H1 (cell line): Measurements from ENCODE around the gene GARIN3. TPM values are rescaled to one million over a fixed set of nuclear protein-coding genes. Genes with fewer than 3 reads are reported as not detected.

Experiments used
- CTCF ChIA-PET: fragments of 300-600 bp; sonication (Branson Sonifier 250); formaldehyde crosslinking; loops from one replicate; lab custom pipeline; 2021; ENCODE audit not compliant: partially characterized antibody; lab: Charles Lee
- POLR2A ChIA-PET: fragments of 300-600 bp; sonication (Branson Sonifier 250); formaldehyde crosslinking; loops from one replicate; lab custom pipeline; 2021; ENCODE audit warnings: inconsistent platforms; ENCODE audit not compliant: partially characterized antibody; lab: Charles Lee
- DNase-seq, 2 experiments: peaks; one replicate each; pipeline versions ENCODE4 v3.0.0 to v3.0.0-alpha.2; 2010 to 2022; ENCODE audit warnings: low spot score in 2 of 2, low read depth in 1 of 2, mixed read lengths in 1 of 2
- FAIRE-seq: peaks from 2 replicates; lab custom pipeline; 2011; peaks lifted over from hg19 to GRCh38; lab: Jason Lieb, UNC
- H2AFZ ChIP-seq: 2 replicates; pipeline ENCODE4 v1.8.1; 2012; ENCODE audit warnings: low read length, inconsistent platforms
- H2AK5ac ChIP-seq: 2 replicates; pipeline ENCODE4 v1.6.1; 2013; ENCODE audit warnings: low read depth, low read length
- H2BK120ac ChIP-seq: replicated peaks from 2 replicates; pipeline ENCODE3; 2013; ENCODE audit warnings: low read depth, low read length, inconsistent platforms
- H2BK12ac ChIP-seq: 2 replicates; pipeline ENCODE4 v1.6.1; 2013; ENCODE audit warnings: low read depth, low read length
- H2BK15ac ChIP-seq: 2 replicates; pipeline ENCODE4 v1.6.1; 2013; ENCODE audit warnings: low read length
- H2BK20ac ChIP-seq: 2 replicates; pipeline ENCODE4 v1.6.1; 2013; ENCODE audit warnings: low read length
- H2BK5ac ChIP-seq: 2 replicates; pipeline ENCODE4 v1.6.1; 2013; ENCODE audit warnings: low read depth, low read length
- H3K14ac ChIP-seq: 2 replicates; pipeline ENCODE4 v1.6.1; 2013; ENCODE audit warnings: inconsistent platforms; ENCODE audit not compliant: insufficient read length
- H3K18ac ChIP-seq: 2 replicates; pipeline ENCODE4 v1.6.1; 2013; ENCODE audit warnings: low read length; ENCODE audit errors: extremely low read depth
- H3K23ac ChIP-seq: 2 replicates; pipeline ENCODE4 v1.6.1; 2013; ENCODE audit warnings: inconsistent platforms; ENCODE audit not compliant: insufficient read length
- H3K23me2 ChIP-seq: 2 replicates; pipeline ENCODE4 v1.6.1; 2013; ENCODE audit warnings: low read depth, low read length
- H3K27ac ChIP-seq: 2 replicates; pipeline ENCODE4 v1.6.1; 2011; ENCODE audit warnings: low read depth, low read length, inconsistent platforms
- H3K27me3 ChIP-seq, 4 experiments: replicated peaks in 1 of 4; 1 replicate in 1 of 4; 2 replicates in 3 of 4; pipeline versions ENCODE4 v1.6.1 to v1.8.1; 2011 to 2013; ENCODE audit warnings: low read length in 3 of 4, mild to moderate bottlenecking in 3 of 4, inconsistent platforms in 2 of 4, mixed read lengths in 2 of 4, moderate library complexity in 1 of 4; ENCODE audit not compliant: control insufficient read depth in 3 of 4, insufficient read depth in 3 of 4; ENCODE audit errors: extremely low read depth in 1 of 4
- H3K36me3 ChIP-seq, 4 experiments: 2 replicates each; pipeline versions ENCODE4 v1.6.1 to v1.8.1; 2011 to 2013; ENCODE audit warnings: mild to moderate bottlenecking in 4 of 4, low read length in 3 of 4, moderate library complexity in 2 of 4, control low read depth in 1 of 4, inconsistent platforms in 1 of 4; ENCODE audit not compliant: insufficient read depth in 4 of 4, control insufficient read depth in 2 of 4
- H3K4ac ChIP-seq: replicated peaks from 2 replicates; pipeline ENCODE3; 2013; ENCODE audit warnings: low read length, low read depth, mixed read lengths, inconsistent platforms; ENCODE audit not compliant: insufficient read length
- H3K4me1 ChIP-seq, 4 experiments: replicated peaks in 1 of 4; 1 replicate in 1 of 4; 2 replicates in 3 of 4; pipeline versions ENCODE4 v1.6.1 to v1.8.1; 2011 to 2013; ENCODE audit warnings: low read length in 3 of 4, inconsistent platforms in 2 of 4, mixed read lengths in 1 of 4; ENCODE audit not compliant: insufficient read depth in 4 of 4, control insufficient read depth in 3 of 4
- H3K4me2 ChIP-seq, 2 experiments: 2 replicates each; pipeline versions ENCODE4 v1.6.1 to v1.8.1; 2011 to 2013; ENCODE audit warnings: low read depth in 2 of 2, low read length in 2 of 2, control low read depth in 1 of 2, inconsistent platforms in 1 of 2, mild to moderate bottlenecking in 1 of 2; ENCODE audit not compliant: insufficient read depth in 1 of 2
- H3K4me3 ChIP-seq, 4 experiments: fragments of 200-600, 300-600 bp in 1 of 4; sonication (generic), shearing (Covaris generic), sonication (Bioruptor Twin) in 1 of 4; 2 replicates each; pipeline versions ENCODE4 v1.5.1 to v1.8.1; 2011 to 2016; ENCODE audit warnings: low read length in 4 of 4, low read depth in 3 of 4, control low read depth in 2 of 4, inconsistent platforms in 2 of 4, mild to moderate bottlenecking in 2 of 4, mixed read lengths in 1 of 4, moderate library complexity in 1 of 4; ENCODE audit not compliant: insufficient read depth in 2 of 4; ENCODE audit errors: extremely low read depth in 1 of 4
- H3K56ac ChIP-seq: replicated peaks from 2 replicates; pipeline ENCODE3; 2013; ENCODE audit warnings: low read depth, mild to moderate bottlenecking, mixed read lengths, low read length, inconsistent platforms; ENCODE audit not compliant: insufficient read length
- H3K79me1 ChIP-seq: 2 replicates; pipeline ENCODE4 v1.6.1; 2013; ENCODE audit warnings: low read depth, low read length, control low read depth
- H3K79me2 ChIP-seq, 2 experiments: 2 replicates each; pipeline versions ENCODE4 v1.6.1 to v1.8.1; 2012 to 2013; ENCODE audit warnings: low read length in 2 of 2, mild to moderate bottlenecking in 2 of 2, inconsistent platforms in 1 of 2; ENCODE audit not compliant: insufficient read depth in 2 of 2, control insufficient read depth in 1 of 2
- H3K9ac ChIP-seq, 4 experiments: replicated peaks in 1 of 4; 1 replicate in 1 of 4; 2 replicates in 3 of 4; pipeline versions ENCODE4 v1.6.1 to v1.8.1; 2011 to 2013; ENCODE audit warnings: low read depth in 3 of 4, low read length in 3 of 4, control low read depth in 2 of 4, mild to moderate bottlenecking in 2 of 4, moderate library complexity in 2 of 4, inconsistent platforms in 1 of 4; ENCODE audit errors: extremely low read depth in 1 of 4
- H3K9me3 ChIP-seq, 2 experiments: 2 replicates each; pipeline versions ENCODE4 v1.6.1 to v1.8.1; 2012 to 2013; ENCODE audit warnings: mild to moderate bottlenecking in 2 of 2, moderate library complexity in 2 of 2, control low read depth in 1 of 2, inconsistent platforms in 1 of 2, low read depth in 1 of 2, low read length in 1 of 2, mixed read lengths in 1 of 2; ENCODE audit not compliant: insufficient read depth in 2 of 2
- H4K20me1 ChIP-seq, 2 experiments: replicated peaks in 1 of 2; 2 replicates each; pipeline versions ENCODE3 to v1.8.1; 2011 to 2013; ENCODE audit warnings: inconsistent platforms in 2 of 2, low read length in 2 of 2, mild to moderate bottlenecking in 1 of 2; ENCODE audit not compliant: insufficient read depth in 2 of 2, control insufficient read depth in 1 of 2
- H4K5ac ChIP-seq: 2 replicates; pipeline ENCODE4 v1.6.1; 2013; ENCODE audit warnings: low read length, low read depth, mixed read lengths, inconsistent platforms; ENCODE audit not compliant: insufficient read length
- H4K8ac ChIP-seq: 2 replicates; pipeline ENCODE4 v1.8.0; 2013; ENCODE audit warnings: mild to moderate bottlenecking, moderate library complexity, low read length, inconsistent platforms; ENCODE audit not compliant: insufficient read depth; ENCODE audit errors: extremely low read depth
- H4K91ac ChIP-seq: replicated peaks from 2 replicates; pipeline ENCODE3; 2013; ENCODE audit warnings: low read length, mixed read lengths, inconsistent platforms; ENCODE audit not compliant: insufficient read length
- CTCF ChIP-seq, 3 experiments: IDR thresholded peaks; 1 replicate in 2 of 3; 2 replicates in 1 of 3; pipeline versions ENCODE4 v1.5.1 to v1.6.1; 2011; ENCODE audit warnings: low read length in 3 of 3, mild to moderate bottlenecking in 3 of 3, inconsistent platforms in 2 of 3, low read depth in 1 of 3, moderate library complexity in 1 of 3; ENCODE audit not compliant: insufficient read depth in 1 of 3; ENCODE audit errors: control extremely low read depth in 1 of 3
- GTF2F1 ChIP-seq: IDR thresholded peaks from 2 replicates; pipeline ENCODE4 v1.6.1; 2012; ENCODE audit warnings: low read depth, low read length, improper control_type of control experiment, borderline replicate concordance
- KDM4A ChIP-seq: IDR thresholded peaks from one replicate; pipeline ENCODE4 v1.7.1; 2012; ENCODE audit warnings: low read depth, mild to moderate bottlenecking, moderate library complexity, low read length, inconsistent platforms; ENCODE audit not compliant: severe bottlenecking
- KDM5A ChIP-seq: fragments of 200-600 bp; IDR thresholded peaks from 2 replicates; pipeline ENCODE4 v1.7.1; 2012; ENCODE audit warnings: mild to moderate bottlenecking, low read length, inconsistent platforms, mixed read lengths
- PHF8 ChIP-seq: fragments of 200-600 bp; sonication (generic); conservative IDR thresholded peaks from 2 replicates; pipeline ENCODE4 v1.7.1; 2012; ENCODE audit warnings: low read depth, mild to moderate bottlenecking, inconsistent platforms, low read length, moderate library complexity
- TBP ChIP-seq: IDR thresholded peaks from 2 replicates; pipeline ENCODE4 v1.6.1; 2011; ENCODE audit warnings: low read depth, low read length, improper control_type of control experiment
- WGBS, 2 experiments: shearing (Covaris generic) in 1 of 2; methylation state at CpG; one replicate each; pipeline versions ENCODE4 v1.1.6 to v1.1.7; 2013 to 2015; ENCODE audit warnings: low lambda C conversion rate in 2 of 2, mixed read lengths in 2 of 2, inconsistent platforms in 1 of 2, low coverage in 1 of 2, missing lambda C conversion rate in 1 of 2; ENCODE audit not compliant: insufficient replicate concordance in 2 of 2, insufficient coverage in 1 of 2, insufficient read length in 1 of 2; ENCODE audit errors: extremely low coverage in 1 of 2, missing lambda C conversion rate in 1 of 2; 5-methylcytosine and 5-hydroxymethylcytosine counted together
- polyA plus RNA-seq, 7 experiments: library from polyadenylated mRNA; depleted of rRNA in 3 of 7; stranded (reverse) in 5 of 7; unstranded in 2 of 7; fragments of >200 nt in 5 of 7; fragments of 200-250 nt in 2 of 7; gene quantifications; 1 replicate in 5 of 7; 2 replicates in 1 of 7; 4 replicates in 1 of 7; pipeline versions ENCODE4 v1.2.1 to v1.2.3, GENCODE V29; 2011 to 2013; ENCODE audit warnings: missing spikeins in 2 of 7, mixed read lengths in 2 of 7
- total RNA-seq: library from RNA; stranded (reverse); fragmentation: NEBNext Ultra II Directional; extraction: Animal tissue kit (Norgen Biotek cat#: 25700); gene quantifications from 2 replicates; pipeline ENCODE4 v1.2.1, GENCODE V29; 2021

The GARIN3 gene
- total and polyA plus RNA-seq, 2 of the 8 experiments (the other 6 are each of a cell fraction or from before 2014, with no cell fraction given), result not detected

GRCh38 chr5:157165668-157166067 is 396 bp downstream of the GARIN3 start:
- Histone ChIP-seq H2AK5ac (no peak overlapping the region), H3K23ac (no peak overlapping the region), H3K56ac (no peak overlapping the region), H3K4me3 (no peak overlapping the region), H3K79me2 (no peaks in the 10 kb centered on the region), H3K4ac (no peak overlapping the region), H2BK15ac (no peak overlapping the region), H4K8ac (no peak overlapping the region), H2BK5ac (no peak overlapping the region), H3K18ac (no peak overlapping the region), H3K4me2 (no peak overlapping the region), H4K5ac (no peak overlapping the region), H2BK12ac (no peak overlapping the region), H3K79me1 (no peaks in the 10 kb centered on the region), H3K14ac (no peak overlapping the region), H4K20me1 (no peaks in the 10 kb centered on the region), H2AFZ (no peak overlapping the region), H3K9ac (no peak overlapping the region), H2BK20ac (no peak overlapping the region), H3K23me2 (no peaks in the 10 kb centered on the region; the same call in 1 of the 2 replicates)
- CTCF ChIA-PET, result interaction anchor here (0.9 to 1.6 kb wide), 3 partner anchors 9 to 18 kb away, joined by 3 to 5 read pairs (median 4); no protein-coding TSS in a partner anchor
- WGBS, 2 experiments, result 91% methylated on average over 14 of the region's 14 CpGs; no CpG with 5 or more reads in 1 of the 2 experiments
- DNase-seq (no peak), FAIRE-seq (no peak)
- no peak for TF ChIP-seq PHF8
- TF ChIP-seq CTCF (IDR thresholded peaks at IDR 0.05; ENCODE audit: control extremely low read depth in 1 of 3, insufficient read depth in 1 of 3, low read depth in 1 of 3, low read length in 3 of 3), result no peak
- TF ChIP-seq GTF2F1, result no peak
- TF ChIP-seq KDM5A, result no peak
- TF ChIP-seq TBP, result no peak
- no peak for TF ChIP-seq KDM4A
- TF ChIP-seq, all 59 proteins: peak for 0
- no peak overlapping the region for H4K91ac ChIP-seq
- H3K27me3 ChIP-seq, result no peaks in the 10 kb centered on the region
- H3K9me3 ChIP-seq, result no peaks in the 10 kb centered on the region
- no peak overlapping the region for H3K27ac ChIP-seq
- H3K36me3 ChIP-seq, result no peaks in the 10 kb centered on the region
- no peaks in the 10 kb centered on the region for H3K4me1 ChIP-seq
- POLR2A ChIA-PET, result no interaction called here
- H2BK120ac ChIP-seq, result no peak overlapping the region
